Common myeloid progenitor, CD34-positive (primary cell): ENCODE measurements around the gene EXOSC9.
A peak's percentile ranks its signal among the peaks of the same experiment; 100 is the strongest.

Experiments
- CTCF ChIA-PET: fragments of 350-600 bp; sonication (Branson Sonifier 250); formaldehyde crosslinking; loops from one replicate; lab custom pipeline; 2021; ENCODE audit warnings: antibody characterized with exemption; lab: Charles Lee
- POLR2A ChIA-PET: fragments of 350-600 bp; sonication (Branson Sonifier 250); formaldehyde crosslinking; loops from one replicate; lab custom pipeline; 2021; ENCODE audit warnings: antibody characterized with exemption; lab: Charles Lee
- DNase-seq, 3 donors: peaks; one replicate each; pipeline versions ENCODE4 v3.0.0 to v3.0.0-alpha.2; 2013
- H3K27ac ChIP-seq, 2 experiments: 1 replicate in 1 of 2; 2 replicates in 1 of 2; pipeline ENCODE4 v1.7.0; 2013; ENCODE audit warnings: inconsistent platforms in 2 of 2, low read length in 2 of 2, mild to moderate bottlenecking in 2 of 2, low read depth in 1 of 2, moderate library complexity in 1 of 2; ENCODE audit not compliant: severe bottlenecking in 2 of 2, insufficient read depth in 1 of 2, poor library complexity in 1 of 2
- H3K27me3 ChIP-seq, 5 experiments: replicated peaks in 2 of 5; 1 replicate in 3 of 5; 2 replicates in 2 of 5; pipeline versions ENCODE4 v1.6.1 to v1.7.0; 2013; ENCODE audit warnings: low read length in 4 of 5, mild to moderate bottlenecking in 2 of 5, moderate library complexity in 2 of 5, inconsistent platforms in 1 of 5; ENCODE audit not compliant: insufficient read depth in 5 of 5, control insufficient read depth in 4 of 5
- H3K36me3 ChIP-seq, 4 experiments: 1 replicate in 2 of 4; 2 replicates in 2 of 4; pipeline versions ENCODE4 v1.6.1 to v1.7.0; 2013; ENCODE audit warnings: low read length in 3 of 4, control low read depth in 1 of 4, mild to moderate bottlenecking in 1 of 4; ENCODE audit not compliant: control insufficient read depth in 4 of 4, insufficient read depth in 4 of 4
- H3K4me1 ChIP-seq, 4 experiments: 1 replicate in 3 of 4; 2 replicates in 1 of 4; pipeline versions ENCODE4 v1.6.1 to v1.7.1; 2013; ENCODE audit warnings: low read length in 3 of 4, mild to moderate bottlenecking in 3 of 4, control low read depth in 1 of 4, inconsistent platforms in 1 of 4, moderate library complexity in 1 of 4; ENCODE audit not compliant: control insufficient read depth in 4 of 4, insufficient read depth in 4 of 4; ENCODE audit errors: control extremely low read depth in 1 of 4
- H3K4me3 ChIP-seq, 7 experiments: 1 replicate in 4 of 7; 2 replicates in 3 of 7; pipeline versions ENCODE4 v1.5.1 to v1.7.0; 2013; ENCODE audit warnings: mild to moderate bottlenecking in 7 of 7, low read length in 6 of 7, moderate library complexity in 6 of 7, inconsistent platforms in 2 of 7, low read depth in 2 of 7, control low read depth in 1 of 7; ENCODE audit not compliant: insufficient read depth in 4 of 7, control insufficient read depth in 1 of 7; ENCODE audit errors: extremely low read depth in 1 of 7
- H3K9me3 ChIP-seq, 5 experiments: 1 replicate in 4 of 5; 2 replicates in 1 of 5; pipeline versions ENCODE4 v1.6.1 to v1.7.1; 2013; ENCODE audit warnings: low read length in 4 of 5, mild to moderate bottlenecking in 2 of 5, inconsistent platforms in 1 of 5, low read depth in 1 of 5, moderate library complexity in 1 of 5; ENCODE audit not compliant: control insufficient read depth in 4 of 5, insufficient read depth in 2 of 5; ENCODE audit errors: control extremely low read depth in 1 of 5
- WGBS: methylation state at CpG from one replicate; pipeline ENCODE4 v1.1.5; 2013; ENCODE audit not compliant: insufficient coverage; 5-methylcytosine and 5-hydroxymethylcytosine counted together

EXOSC9 gene

GRCh38 chr4:121796283-121796682 lies 4.8 kb upstream of the EXOSC9 start:
- CTCF ChIA-PET: no interaction called here
- Histone ChIP-seq H3K36me3 (no peaks in the 10 kb centered on the region), H3K4me1 (peaks cover 0 to 12% (median 5%) of the 10 kb centered on the region in 4 experiments), H3K27me3 (peaks cover 0 to 7% (median 0%) of the 10 kb centered on the region in 5 experiments), H3K4me3 (no peak overlapping the region), H3K9me3 (no peaks in the 10 kb centered on the region), H3K27ac (no peak overlapping the region)
- POLR2A ChIA-PET: no interaction called here
- DNase-seq: no peak

GRCh38 chr4:121799208-121799823 lies 1.8 kb upstream of the EXOSC9 start:
- peaks cover 0 to 7% (median 0%) of the 10 kb centered on the region in 5 experiments for H3K27me3 ChIP-seq
- CTCF ChIA-PET: no interaction called here
- peak overlapping the region in 1 of 2 experiments; percentile 40 for H3K27ac ChIP-seq
- no peaks in the 10 kb centered on the region for H3K9me3 ChIP-seq
- H3K4me1 ChIP-seq: peaks cover 4 to 22% (median 9%) of the 10 kb centered on the region in 4 experiments
- WGBS: 0% methylated on average over 1 of the region's 2 CpGs
- peak in 2 of 3 donors; percentile 29 to 38 for DNase-seq
- POLR2A ChIA-PET: no interaction called here
- peaks cover 0 to 16% (median 9%) of the 10 kb centered on the region in 4 experiments for H3K36me3 ChIP-seq
- H3K4me3 ChIP-seq: peak overlapping the region in 1 of 7 experiments; percentile 32

- H3K27ac ChIP-seq: peak overlapping the region in 1 of 2 experiments; percentile 93
- POLR2A ChIA-PET: interaction anchor here (0.6 kb wide), 1 partner anchor 355 kb away, joined by 5 read pairs; no protein-coding TSS in a partner anchor
- CTCF ChIA-PET: no interaction called here
- no peaks in the 10 kb centered on the region for H3K9me3 ChIP-seq
- 100% methylated on average over 1 of the region's 3 CpGs for WGBS
- peaks cover 0 to 3% (median 0%) of the 10 kb centered on the region in 5 experiments for H3K27me3 ChIP-seq
- peaks cover 4 to 22% (median 9%) of the 10 kb centered on the region in 4 experiments for H3K4me1 ChIP-seq
- no peak for DNase-seq
- H3K36me3 ChIP-seq: peaks cover 0 to 22% (median 14%) of the 10 kb centered on the region in 4 experiments
- H3K4me3 ChIP-seq: peak overlapping the region in 3 of 7 experiments; percentile 95 to 100 (median 98)
These were observed 1.1 kb upstream of the EXOSC9 start for GRCh38 chr4:121799867-121800501.

- peaks cover 0 to 28% (median 18%) of the 10 kb centered on the region in 4 experiments for H3K36me3 ChIP-seq
- H3K9me3 ChIP-seq: no peaks in the 10 kb centered on the region
- no peak for DNase-seq
- H3K4me1 ChIP-seq: peaks cover 4 to 22% (median 9%) of the 10 kb centered on the region in 4 experiments
- WGBS: 64% methylated on average over 8 of the region's 8 CpGs
- peaks cover 0 to 3% (median 0%) of the 10 kb centered on the region in 5 experiments for H3K27me3 ChIP-seq
- ChIA-PET CTCF (no interaction called here), POLR2A (interaction anchor here (0.6 kb wide), 1 partner anchor 355 kb away, joined by 5 read pairs; no protein-coding TSS in a partner anchor)
- peak overlapping the region; percentile 81 to 93 for H3K27ac ChIP-seq
- peak overlapping the region; percentile 95 to 100 (median 98) for H3K4me3 ChIP-seq
These were observed 524 bp upstream of the EXOSC9 start for GRCh38 chr4:121800638-121800960.

- Histone ChIP-seq H3K27ac (peak overlapping the region; percentile 81 to 93), H3K4me3 (peak overlapping the region; percentile 95 to 100 (median 98)), H3K36me3 (peaks cover 2 to 33% (median 27%) of the 10 kb centered on the region in 4 experiments), H3K9me3 (no peaks in the 10 kb centered on the region), H3K27me3 (no peaks in the 10 kb centered on the region), H3K4me1 (peaks cover 4 to 22% (median 9%) of the 10 kb centered on the region in 4 experiments)
- WGBS: 39% methylated on average over 3 of the region's 4 CpGs
- CTCF ChIA-PET: no interaction called here
- POLR2A ChIA-PET: interaction anchor here (1.0 kb wide), 1 partner anchor 776 kb away, joined by 4 read pairs; no protein-coding TSS in a partner anchor
- no peak for DNase-seq
These were observed 572 bp downstream of the EXOSC9 start for GRCh38 chr4:121801715-121802075.

GRCh38 chr4:121806411-121806810 lies 5.3 kb downstream of the EXOSC9 start:
- CTCF ChIA-PET: interaction anchor here (0.9 kb wide), 1 partner anchor 15 kb away, joined by 5 read pairs; no protein-coding TSS in a partner anchor
- POLR2A ChIA-PET: no interaction called here
- 94% methylated on average over 2 of the region's 4 CpGs for WGBS
- Histone ChIP-seq H3K36me3 (peaks cover 17 to 73% (median 52%) of the 10 kb centered on the region in 4 experiments), H3K4me3 (no peak overlapping the region), H3K27ac (no peak overlapping the region), H3K27me3 (no peaks in the 10 kb centered on the region), H3K9me3 (no peaks in the 10 kb centered on the region), H3K4me1 (peaks cover 0 to 9% (median 6%) of the 10 kb centered on the region in 4 experiments)
- no peak for DNase-seq

- Histone ChIP-seq H3K27ac (no peak overlapping the region), H3K4me1 (no peaks in the 10 kb centered on the region), H3K36me3 (peaks cover 27 to 87% (median 54%) of the 10 kb centered on the region in 4 experiments), H3K4me3 (no peak overlapping the region), H3K9me3 (no peaks in the 10 kb centered on the region), H3K27me3 (no peaks in the 10 kb centered on the region)
- ChIA-PET CTCF (no interaction called here), POLR2A (no interaction called here)
- DNase-seq: no peak
These were observed 10.0 kb downstream of the EXOSC9 start for GRCh38 chr4:121811122-121811521.
